B cell (primary cell): ENCODE results near the gene AGXT. TPM values are rescaled to one million over a fixed set of nuclear protein-coding genes. Genes with fewer than 3 reads are reported as not detected.

ENCODE experiments used
- ATAC-seq: fragments of 200-7000 bp; cut with Tn5 transposase; one replicate; pipeline ENCODE4 v1.10.0; 2021; ENCODE audit warnings: low read depth, mild to moderate bottlenecking, moderate number of reproducible peaks, moderate library complexity
- CTCF ChIA-PET: fragments of 350-600 bp; sonication (Branson Sonifier 250); formaldehyde crosslinking; loops from one replicate; lab custom pipeline; 2021; ENCODE audit warnings: antibody characterized with exemption, inconsistent platforms; lab: Charles Lee
- POLR2A ChIA-PET: fragments of 350-600 bp; sonication (Branson Sonifier 250); formaldehyde crosslinking; loops from one replicate; lab custom pipeline; 2021; ENCODE audit warnings: antibody characterized with exemption; lab: Charles Lee
- DNase-seq: peaks from one replicate; pipeline ENCODE4 v3.0.0; 2013
- H2AFZ ChIP-seq: 2 replicates; pipeline ENCODE4 v1.6.1; 2012; ENCODE audit warnings: mild to moderate bottlenecking, low read depth, low read length; ENCODE audit not compliant: insufficient read depth, poor library complexity, severe bottlenecking
- H3K27ac ChIP-seq, 2 donors: 1 replicate in 1 of 2; 2 replicates in 1 of 2; pipeline ENCODE4 v1.5.1; 2012 to 2013; ENCODE audit warnings: low read length in 2 of 2, mild to moderate bottlenecking in 2 of 2, moderate library complexity in 1 of 2
- H3K27me3 ChIP-seq, 4 experiments: fragments of 200-600 bp in 1 of 4; sonication (generic) in 1 of 4; replicated peaks in 1 of 4; 1 replicate in 2 of 4; 2 replicates in 2 of 4; pipeline versions ENCODE4 v1.6.1 to v1.7.0; 2013 to 2016; ENCODE audit warnings: low read length in 3 of 4, mild to moderate bottlenecking in 2 of 4, mixed read lengths in 1 of 4, moderate library complexity in 1 of 4; ENCODE audit not compliant: insufficient read depth in 4 of 4, control insufficient read depth in 3 of 4; ENCODE audit errors: control extremely low read depth in 1 of 4
- H3K36me3 ChIP-seq, 2 experiments: replicated peaks in 1 of 2; 1 replicate in 1 of 2; 2 replicates in 1 of 2; pipeline versions ENCODE4 v1.6.1 to v1.7.1; 2013; ENCODE audit warnings: low read length in 1 of 2; ENCODE audit not compliant: insufficient read depth in 2 of 2, control insufficient read depth in 1 of 2; ENCODE audit errors: control extremely low read depth in 1 of 2, extremely low read depth in 1 of 2
- H3K4me1 ChIP-seq, 2 donors: fragments of 200-600 bp in 1 of 2; sonication (generic) in 1 of 2; 1 replicate in 1 of 2; 2 replicates in 1 of 2; pipeline versions ENCODE4 v1.5.1 to v1.6.1; 2013 to 2017; ENCODE audit warnings: low read length in 2 of 2; ENCODE audit not compliant: control insufficient read depth in 2 of 2, insufficient read depth in 2 of 2
- H3K4me2 ChIP-seq: replicated peaks from 2 replicates; pipeline ENCODE3; 2012; ENCODE audit warnings: mild to moderate bottlenecking, low read depth, low read length; ENCODE audit not compliant: poor library complexity, severe bottlenecking
- H3K4me3 ChIP-seq, 5 experiments: fragments of 200-600 bp in 1 of 5; sonication (generic) in 1 of 5; 1 replicate in 3 of 5; 2 replicates in 2 of 5; pipeline versions ENCODE4 v1.5.1 to v1.7.0; 2011 to 2016; ENCODE audit warnings: low read length in 4 of 5, mild to moderate bottlenecking in 4 of 5, low read depth in 2 of 5, control low read depth in 1 of 5, moderate library complexity in 1 of 5; ENCODE audit not compliant: insufficient read depth in 1 of 5; ENCODE audit errors: control extremely low read depth in 1 of 5, extremely low read depth in 1 of 5
- H3K79me2 ChIP-seq: fragments of 200-600 bp; sonication (generic); one replicate; pipeline ENCODE4 v1.6.0; 2016; ENCODE audit warnings: low read length; ENCODE audit not compliant: control insufficient read depth, insufficient read depth
- H3K9ac ChIP-seq: fragments of 200-600 bp; sonication (generic); 2 replicates; pipeline ENCODE4 v1.6.1; 2017; ENCODE audit warnings: mild to moderate bottlenecking, low read length, moderate library complexity
- H3K9me3 ChIP-seq, 3 donors: one replicate each; pipeline versions ENCODE4 v1.6.1 to v1.7.1; 2013; ENCODE audit warnings: low read length in 2 of 3; ENCODE audit not compliant: control insufficient read depth in 2 of 3, insufficient read depth in 1 of 3; ENCODE audit errors: control extremely low read depth in 1 of 3
- H4K20me1 ChIP-seq: 2 replicates; pipeline ENCODE4 v1.6.0; 2012; ENCODE audit warnings: mild to moderate bottlenecking, low read length; ENCODE audit not compliant: insufficient read depth, control insufficient read depth, poor library complexity, severe bottlenecking
- H3K27ac Mint-ChIP-seq: one replicate; pipeline ENCODE4 v1.8.0; 2021; ENCODE audit warnings: mixed read lengths
- H3K27me3 Mint-ChIP-seq: one replicate; pipeline ENCODE4 v1.8.0; 2021; ENCODE audit warnings: mixed read lengths
- H3K4me1 Mint-ChIP-seq: one replicate; pipeline ENCODE4 v1.8.0; 2021; ENCODE audit warnings: mixed read lengths
- H3K4me3 Mint-ChIP-seq: one replicate; pipeline ENCODE4 v1.8.0; 2021; ENCODE audit warnings: mixed read lengths
- H3K9me3 Mint-ChIP-seq: one replicate; pipeline ENCODE4 v1.8.0; 2022; ENCODE audit warnings: mixed read lengths; ENCODE audit not compliant: insufficient read depth
- EZH2 ChIP-seq: IDR thresholded peaks from 2 replicates; pipeline ENCODE4 v1.6.1; 2012; ENCODE audit warnings: borderline replicate concordance, low read depth, mild to moderate bottlenecking, moderate library complexity, low read length; ENCODE audit not compliant: insufficient read depth, poor library complexity, severe bottlenecking
- WGBS: methylation state at CpG from one replicate; pipeline ENCODE4 v1.1.5; 2013; ENCODE audit warnings: missing lambda C conversion rate; ENCODE audit not compliant: insufficient coverage; 5-methylcytosine and 5-hydroxymethylcytosine counted together
- intact Hi-C: fragments of 100-400 bp; cut with micrococcal nuclease; formaldehyde crosslinking; loops from one replicate; pipeline ENCODE4 v1.10.0; 2022
- polyA plus RNA-seq: library from polyadenylated mRNA; depleted of rRNA; stranded (reverse); fragments of >200 nt; gene quantifications from 2 replicates; pipeline ENCODE4 v1.2.3, GENCODE V29; 2012
- total RNA-seq, 2 donors: library from RNA; stranded (reverse); fragments of 120-200 nt in 1 of 2; gene quantifications; 1 replicate in 1 of 2; 2 replicates in 1 of 2; pipeline versions ENCODE4 v1.2.3 to v1.2.4, GENCODE V29; 2013 to 2022
- TF ChIP-seq, protein P1 (sequence below): fragments of 200-600 bp; IDR thresholded peaks from one replicate; pipeline ENCODE4 v1.8.0; 2022; ENCODE audit warnings: antibody characterized with exemption, mild to moderate bottlenecking

AGXT gene
- total and polyA plus RNA-seq, 2 donors (not counting 1 experiment from before 2014, with no cell fraction given) = not detected

DNA sequence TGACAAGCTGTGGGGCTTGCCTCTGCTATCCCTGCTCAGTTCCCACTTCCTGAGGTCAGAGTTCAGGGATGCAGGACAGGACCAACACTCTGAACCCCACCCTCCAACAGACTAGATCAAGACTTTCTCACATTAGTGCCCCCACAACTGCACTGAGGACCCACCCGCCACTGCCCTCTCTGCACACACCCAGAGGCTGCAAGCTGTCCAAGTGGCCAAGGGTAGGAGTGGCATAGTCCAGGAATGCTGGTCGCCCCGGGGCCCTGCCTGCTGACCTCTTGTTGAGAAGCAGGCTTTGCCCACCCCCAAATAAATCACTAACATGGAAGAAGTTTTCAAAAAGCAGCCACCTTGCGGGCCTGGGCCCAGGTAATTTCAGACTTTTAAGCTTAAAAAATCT, 43.1 kb upstream of the AGXT start:
- ChIA-PET POLR2A (no interaction called here), CTCF (no interaction called here)
- WGBS = 100% methylated on average over 1 of the region's 4 CpGs
- H3K9me3 ChIP-seq = peaks cover 0 to 20% (median 4%) of the 10 kb centered on the region in 3 donors
- no peaks in the 10 kb centered on the region for H4K20me1 ChIP-seq
- no peak overlapping the region for H3K27ac ChIP-seq
- intact Hi-C loops = no loop called here
- H3K4me1 ChIP-seq = peaks cover 8 to 11% of the 10 kb centered on the region in 2 donors
- no peaks in the 10 kb centered on the region for H3K9me3 Mint-ChIP-seq
- no peak overlapping the region for H3K4me3 ChIP-seq
- peaks cover 9% of the 10 kb centered on the region for H3K4me1 Mint-ChIP-seq
- H3K9ac ChIP-seq = no peak overlapping the region
- TF ChIP-seq, protein P1, sequence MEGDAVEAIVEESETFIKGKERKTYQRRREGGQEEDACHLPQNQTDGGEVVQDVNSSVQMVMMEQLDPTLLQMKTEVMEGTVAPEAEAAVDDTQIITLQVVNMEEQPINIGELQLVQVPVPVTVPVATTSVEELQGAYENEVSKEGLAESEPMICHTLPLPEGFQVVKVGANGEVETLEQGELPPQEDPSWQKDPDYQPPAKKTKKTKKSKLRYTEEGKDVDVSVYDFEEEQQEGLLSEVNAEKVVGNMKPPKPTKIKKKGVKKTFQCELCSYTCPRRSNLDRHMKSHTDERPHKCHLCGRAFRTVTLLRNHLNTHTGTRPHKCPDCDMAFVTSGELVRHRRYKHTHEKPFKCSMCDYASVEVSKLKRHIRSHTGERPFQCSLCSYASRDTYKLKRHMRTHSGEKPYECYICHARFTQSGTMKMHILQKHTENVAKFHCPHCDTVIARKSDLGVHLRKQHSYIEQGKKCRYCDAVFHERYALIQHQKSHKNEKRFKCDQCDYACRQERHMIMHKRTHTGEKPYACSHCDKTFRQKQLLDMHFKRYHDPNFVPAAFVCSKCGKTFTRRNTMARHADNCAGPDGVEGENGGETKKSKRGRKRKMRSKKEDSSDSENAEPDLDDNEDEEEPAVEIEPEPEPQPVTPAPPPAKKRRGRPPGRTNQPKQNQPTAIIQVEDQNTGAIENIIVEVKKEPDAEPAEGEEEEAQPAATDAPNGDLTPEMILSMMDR = no peak
- TF ChIP-seq EZH2 = no peak
- no peak overlapping the region for H3K4me2 ChIP-seq
- H3K27ac Mint-ChIP-seq = no peak overlapping the region
- DNase-seq (no peak), ATAC-seq (no peak)
- H3K27me3 ChIP-seq = peaks cover 0 to 82% (median 64%) of the 10 kb centered on the region in 4 experiments
- H3K36me3 ChIP-seq = no peaks in the 10 kb centered on the region
- no peak overlapping the region for H2AFZ ChIP-seq
- no peak overlapping the region for H3K4me3 Mint-ChIP-seq
- no peaks in the 10 kb centered on the region for H3K79me2 ChIP-seq
- peaks cover 76% of the 10 kb centered on the region for H3K27me3 Mint-ChIP-seq

DNA sequence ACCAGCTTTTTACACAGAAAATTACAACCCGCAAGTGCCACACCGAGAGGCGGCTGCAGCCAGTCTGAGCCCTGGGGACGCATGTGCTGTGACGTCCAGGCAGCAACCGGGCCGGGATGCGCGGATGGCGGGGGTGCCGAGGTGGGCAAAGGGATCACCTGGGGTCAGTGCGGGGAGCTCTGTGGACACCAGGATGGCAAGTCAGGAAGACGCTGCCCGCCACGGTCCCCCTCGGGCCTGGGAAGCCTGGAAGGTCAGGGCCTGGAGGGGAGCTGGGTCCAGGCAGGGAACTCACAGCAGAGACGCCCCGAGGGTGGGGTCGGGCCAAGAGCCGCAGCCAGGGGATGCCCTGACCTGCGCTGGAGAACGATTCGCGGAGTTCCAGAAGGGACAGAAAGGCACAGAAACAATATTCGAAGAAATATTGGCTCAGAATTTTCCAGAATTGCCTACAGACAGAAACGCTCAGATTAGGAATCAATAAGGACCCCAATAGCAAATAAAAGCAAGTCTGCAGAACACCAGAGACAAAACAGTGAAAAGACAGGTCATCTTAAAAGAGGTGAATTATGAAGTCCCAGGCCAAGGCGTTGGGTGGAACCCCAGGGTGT, 36.9 kb upstream of the AGXT start:
- Mint-ChIP-seq H3K27ac (no peak overlapping the region), H3K4me1 (peaks cover 6% of the 10 kb centered on the region), H3K27me3 (peaks cover 34% of the 10 kb centered on the region), H3K4me3 (peak overlapping the region; percentile 73), H3K9me3 (no peaks in the 10 kb centered on the region)
- ChIA-PET POLR2A (no interaction called here), CTCF (interaction anchor here (1.3 kb wide), 1 partner anchor 19 kb away, joined by 4 read pairs; no protein-coding TSS in a partner anchor)
- H3K79me2 ChIP-seq = no peaks in the 10 kb centered on the region
- H4K20me1 ChIP-seq = no peaks in the 10 kb centered on the region
- ATAC-seq (no peak), DNase-seq (no peak)
- H3K9ac ChIP-seq = peak overlapping the region; percentile 51
- no peak overlapping the region for H3K27ac ChIP-seq
- H3K4me2 ChIP-seq = peak overlapping the region; percentile 86
- H2AFZ ChIP-seq = peak overlapping the region; percentile 74
- intact Hi-C loops = loop anchor here (2.0 to 5.0 kb wide), 3 partner anchors 397 to 871 kb away; partner anchors contain the start of genes FARP2, GPC1 and ING5
- whole genome bisulfite sequencing = 16% methylated on average over 25 of the region's 27 CpGs
- peaks cover 0 to 40% (median 25%) of the 10 kb centered on the region in 4 experiments for H3K27me3 ChIP-seq
- H3K36me3 ChIP-seq = no peaks in the 10 kb centered on the region
- TF ChIP-seq, protein P1 = no peak
- TF ChIP-seq EZH2 = no peak
- H3K4me1 ChIP-seq = peaks cover 6 to 12% of the 10 kb centered on the region in 2 donors
- peaks cover 0 to 22% (median 0%) of the 10 kb centered on the region in 3 donors for H3K9me3 ChIP-seq
- peak overlapping the region in 4 of 5 experiments; percentile 18 to 56 (median 40) for H3K4me3 ChIP-seq
